Kidney (tissue), 14 donors: ENCODE results near the gene MCM3AP. TPM values are rescaled to one million over a fixed set of nuclear protein-coding genes. Genes with fewer than 3 reads are reported as not detected.
A peak's percentile ranks its signal among the peaks of the same experiment; 100 is the strongest.

ENCODE experiments used
- DNase-seq, 5 donors: peaks; one replicate each; pipeline ENCODE4 v3.0.0-alpha.2; 2013 to 2020
- FAIRE-seq: peaks from 2 replicates; lab custom pipeline; 2012; peaks lifted over from hg19 to GRCh38; lab: Jason Lieb, UNC
- H3K27ac ChIP-seq, 2 donors: one replicate each; pipeline ENCODE4 v1.7.0; 2013; ENCODE audit warnings: low read depth in 2 of 2, low read length in 2 of 2, inconsistent platforms in 1 of 2
- H3K27me3 ChIP-seq: one replicate; pipeline ENCODE4 v1.7.1; 2013; ENCODE audit warnings: low read length, inconsistent platforms; ENCODE audit not compliant: control insufficient read depth, insufficient read depth
- H3K36me3 ChIP-seq, 3 donors: one replicate each; pipeline versions ENCODE4 v1.7.0 to v1.7.1; 2013; ENCODE audit warnings: low read length in 3 of 3, control low read depth in 1 of 3, inconsistent platforms in 1 of 3; ENCODE audit not compliant: insufficient read depth in 3 of 3, control insufficient read depth in 2 of 3
- H3K4me1 ChIP-seq, 3 donors: one replicate each; pipeline versions ENCODE4 v1.7.0 to v1.7.1; 2013; ENCODE audit warnings: low read length in 3 of 3, inconsistent platforms in 1 of 3, low read depth in 1 of 3; ENCODE audit not compliant: control insufficient read depth in 2 of 3, insufficient read depth in 2 of 3
- H3K4me3 ChIP-seq, 3 donors: one replicate each; pipeline versions ENCODE4 v1.7.0 to v1.8.1; 2013; ENCODE audit warnings: low read length in 3 of 3, control low read depth in 1 of 3, inconsistent platforms in 1 of 3
- H3K9ac ChIP-seq, 3 donors: one replicate each; pipeline versions ENCODE4 v1.7.0 to v1.7.1; 2013; ENCODE audit warnings: low read length in 3 of 3, control low read depth in 1 of 3, inconsistent platforms in 1 of 3
- H3K9me3 ChIP-seq, 3 donors: one replicate each; pipeline versions ENCODE4 v1.7.0 to v1.7.1; 2013; ENCODE audit warnings: low read length in 3 of 3, control low read depth in 1 of 3, inconsistent platforms in 1 of 3; ENCODE audit not compliant: control insufficient read depth in 2 of 3, insufficient read depth in 1 of 3
- intact Hi-C: fragments of 100-400 bp; cut with DNase I; formaldehyde crosslinking; loops from one replicate; pipeline ENCODE4 v1.11.1; 2022
- polyA plus RNA-seq: library from polyadenylated mRNA; stranded (reverse); fragments of 350-450 nt; fragmentation: Illumina TruSeq; extraction: RNeasy Lipid Tissue Mini Kit (QIAGEN cat#74804); gene quantifications from one replicate; pipeline ENCODE4 v1.2.3, GENCODE V29; 2014; ENCODE audit warnings: low read depth, low replicate concordance; ENCODE audit not compliant: insufficient read depth
- total RNA-seq: library from RNA; stranded (reverse); fragmentation: NEBNext Ultra II Directional; extraction: Animal tissue kit (Norgen Biotek cat#: 25700); gene quantifications from one replicate; pipeline ENCODE4 v1.2.1, GENCODE V29; 2021
- TF ChIP-seq, protein P1 (sequence below): IDR thresholded peaks from 3 replicates; pipeline ENCODE4 v1.5.1; 2012; ENCODE audit warnings: mild to moderate bottlenecking, moderate library complexity, borderline replicate concordance; ENCODE audit not compliant: insufficient read depth; ENCODE audit errors: extremely low read depth
- donor health status: control.
- donor health status: control.
- donor health status: control.
- donor health status: control.
- donor health status: control.
- donor health status: DM: yes; HTN: yes; CAD: no.
- donor health status: Normal renal cell carcinoma (clear cell type).

The MCM3AP gene
- total and polyA plus RNA-seq, 2 donors from 2014 or later = 29.0 to 101 TPM

DNA sequence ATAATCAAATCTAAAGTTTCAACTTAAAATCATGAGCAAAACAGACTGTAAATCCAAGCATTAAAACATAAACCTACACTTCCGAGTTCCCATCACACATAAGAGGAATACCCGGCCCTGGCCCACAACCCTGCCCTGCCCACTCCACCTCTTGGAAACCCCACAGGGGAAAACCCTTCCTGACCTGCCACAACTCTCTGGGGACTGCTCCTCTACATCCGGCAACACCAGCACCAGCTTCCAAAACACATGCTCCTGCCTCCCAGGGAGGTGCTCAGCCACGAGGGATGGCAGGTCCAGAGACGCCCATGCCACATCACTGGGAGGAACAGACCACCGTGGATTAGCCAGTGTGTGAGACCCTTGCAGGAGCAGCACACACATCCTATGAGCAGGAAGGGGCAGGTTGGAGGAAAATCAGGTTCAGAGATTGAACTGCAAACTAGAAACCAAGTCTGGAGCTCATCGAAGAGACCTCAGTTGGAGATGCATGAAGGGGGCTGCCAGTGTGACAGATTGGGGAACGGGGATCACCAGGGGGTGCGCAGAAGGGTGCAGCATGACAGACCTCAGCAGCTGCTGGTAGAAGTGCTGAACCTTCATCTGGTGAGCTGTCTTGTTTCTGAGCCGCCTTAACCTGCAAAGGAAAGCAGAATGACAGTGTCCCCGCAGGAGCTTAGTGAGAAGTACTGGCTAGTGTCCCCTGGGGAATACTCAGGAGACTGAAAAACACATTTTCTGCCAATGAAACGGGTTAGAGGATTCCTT is 31.0 kb downstream of the MCM3AP start:
- Histone ChIP-seq H3K27me3 (no peaks in the 10 kb centered on the region), H3K36me3 (peaks cover 21 to 70% (median 58%) of the 10 kb centered on the region in 3 donors), H3K9me3 (no peaks in the 10 kb centered on the region), H3K9ac (no peak overlapping the region), H3K27ac (no peak overlapping the region), H3K4me1 (no peaks in the 10 kb centered on the region), H3K4me3 (no peak overlapping the region)
- DNase-seq = no peak
- intact Hi-C loops = no loop called here
- TF ChIP-seq, protein P1, sequence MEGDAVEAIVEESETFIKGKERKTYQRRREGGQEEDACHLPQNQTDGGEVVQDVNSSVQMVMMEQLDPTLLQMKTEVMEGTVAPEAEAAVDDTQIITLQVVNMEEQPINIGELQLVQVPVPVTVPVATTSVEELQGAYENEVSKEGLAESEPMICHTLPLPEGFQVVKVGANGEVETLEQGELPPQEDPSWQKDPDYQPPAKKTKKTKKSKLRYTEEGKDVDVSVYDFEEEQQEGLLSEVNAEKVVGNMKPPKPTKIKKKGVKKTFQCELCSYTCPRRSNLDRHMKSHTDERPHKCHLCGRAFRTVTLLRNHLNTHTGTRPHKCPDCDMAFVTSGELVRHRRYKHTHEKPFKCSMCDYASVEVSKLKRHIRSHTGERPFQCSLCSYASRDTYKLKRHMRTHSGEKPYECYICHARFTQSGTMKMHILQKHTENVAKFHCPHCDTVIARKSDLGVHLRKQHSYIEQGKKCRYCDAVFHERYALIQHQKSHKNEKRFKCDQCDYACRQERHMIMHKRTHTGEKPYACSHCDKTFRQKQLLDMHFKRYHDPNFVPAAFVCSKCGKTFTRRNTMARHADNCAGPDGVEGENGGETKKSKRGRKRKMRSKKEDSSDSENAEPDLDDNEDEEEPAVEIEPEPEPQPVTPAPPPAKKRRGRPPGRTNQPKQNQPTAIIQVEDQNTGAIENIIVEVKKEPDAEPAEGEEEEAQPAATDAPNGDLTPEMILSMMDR = no peak
- FAIRE-seq = no peak

DNA sequence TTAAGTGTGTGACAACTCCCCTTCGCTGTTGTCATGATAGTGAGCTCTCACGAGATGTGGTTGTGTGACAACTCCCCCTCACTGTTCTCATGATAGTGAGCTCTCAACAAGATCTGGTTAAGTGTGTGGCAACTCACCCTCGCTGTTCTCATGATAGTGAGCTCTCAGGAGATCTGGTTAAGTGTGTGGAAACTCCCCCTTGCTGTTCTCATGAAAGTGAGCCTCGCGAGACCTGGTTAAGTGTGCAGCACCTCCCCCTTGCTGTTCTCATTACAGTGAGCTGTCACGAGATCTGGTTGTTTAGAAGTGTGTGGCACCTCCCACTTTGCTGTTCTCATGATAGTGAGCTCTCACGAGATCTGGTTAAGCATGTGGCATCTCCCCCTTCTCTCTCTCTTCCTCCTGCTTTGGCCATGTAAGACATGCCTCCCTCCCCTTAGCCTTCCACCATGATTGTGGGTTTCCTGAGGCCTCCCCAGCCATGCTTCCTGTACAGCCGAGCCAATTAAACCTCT is 31.7 kb downstream of the MCM3AP start:
- Histone ChIP-seq H3K9me3 (no peaks in the 10 kb centered on the region), H3K9ac (no peak overlapping the region), H3K27me3 (no peaks in the 10 kb centered on the region), H3K36me3 (peaks cover 21 to 74% (median 56%) of the 10 kb centered on the region in 3 donors), H3K4me1 (no peaks in the 10 kb centered on the region), H3K4me3 (no peak overlapping the region), H3K27ac (no peak overlapping the region)
- peak in 2 of 5 donors; percentile 4 to 10 for DNase-seq
- intact Hi-C loops = no loop called here
- FAIRE-seq = no peak
- TF ChIP-seq, protein P1 = no peak

DNA sequence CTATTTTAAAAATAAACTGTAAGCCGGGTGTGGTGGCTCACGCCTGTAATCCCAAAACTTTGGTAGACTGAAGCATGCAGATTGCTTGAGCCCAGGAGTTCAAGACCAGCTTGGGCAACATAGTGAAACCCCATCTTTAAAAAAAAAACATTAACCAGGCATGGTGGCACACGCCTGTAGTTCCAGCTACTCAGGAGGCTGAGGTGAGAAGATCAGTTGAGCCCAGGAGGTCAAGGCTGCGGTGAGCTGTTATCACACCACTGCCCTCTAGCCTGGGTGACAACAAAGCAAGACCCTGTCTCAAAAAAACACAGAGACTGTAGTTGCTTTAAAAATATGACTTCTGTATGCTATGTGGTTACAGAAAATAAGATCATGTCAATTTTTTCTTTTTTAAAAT is 32.6 kb downstream of the MCM3AP start:
- intact Hi-C loops = no loop called here
- peaks cover 19 to 72% (median 56%) of the 10 kb centered on the region in 3 donors for H3K36me3 ChIP-seq
- no peak overlapping the region for H3K4me3 ChIP-seq
- H3K9ac ChIP-seq = no peak overlapping the region
- no peaks in the 10 kb centered on the region for H3K9me3 ChIP-seq
- no peaks in the 10 kb centered on the region for H3K4me1 ChIP-seq
- no peak for FAIRE-seq
- no peak overlapping the region for H3K27ac ChIP-seq
- no peak for DNase-seq
- no peaks in the 10 kb centered on the region for H3K27me3 ChIP-seq
- TF ChIP-seq, protein P1 = no peak
